Trophoblast cell (in vitro differentiated cells and primary cell): Measurements from ENCODE around the gene GRIK5.

Source experiments
- DNase-seq, 2 donors: peaks; one replicate each; pipeline ENCODE4 v3.0.0-alpha.2; 2016
- H2AFZ ChIP-seq: 2 replicates; pipeline ENCODE4 v1.6.1; 2013; ENCODE audit warnings: low read length, moderate library complexity, mild to moderate bottlenecking; ENCODE audit not compliant: insufficient read depth, poor library complexity
- H2AK5ac ChIP-seq: 2 replicates; pipeline ENCODE4 v1.6.1; 2013; ENCODE audit warnings: mild to moderate bottlenecking, low read length
- H2BK120ac ChIP-seq: 2 replicates; pipeline ENCODE4 v1.6.1; 2013; ENCODE audit warnings: low read length, mild to moderate bottlenecking, moderate library complexity; ENCODE audit not compliant: insufficient read depth, poor library complexity
- H2BK12ac ChIP-seq: 2 replicates; pipeline ENCODE4 v1.6.1; 2013; ENCODE audit warnings: mild to moderate bottlenecking, low read length, moderate library complexity
- H2BK5ac ChIP-seq: 2 replicates; pipeline ENCODE4 v1.6.1; 2013; ENCODE audit warnings: low read length, low read depth, moderate library complexity, mild to moderate bottlenecking; ENCODE audit not compliant: poor library complexity
- H3K14ac ChIP-seq: 2 replicates; pipeline ENCODE4 v1.6.1; 2013; ENCODE audit warnings: mild to moderate bottlenecking, low read length
- H3K18ac ChIP-seq: 2 replicates; pipeline ENCODE4 v1.6.1; 2013; ENCODE audit warnings: mild to moderate bottlenecking, low read length
- H3K23ac ChIP-seq: 2 replicates; pipeline ENCODE4 v1.6.1; 2013; ENCODE audit warnings: low read length
- H3K27ac ChIP-seq: 2 replicates; pipeline ENCODE4 v1.5.1; 2013; ENCODE audit warnings: low read depth, mild to moderate bottlenecking, inconsistent platforms, low read length, moderate library complexity
- H3K27me3 ChIP-seq: 2 replicates; pipeline ENCODE4 v1.6.1; 2013; ENCODE audit warnings: inconsistent platforms, mild to moderate bottlenecking, low read length, moderate library complexity; ENCODE audit not compliant: insufficient read depth
- H3K36me3 ChIP-seq, 2 experiments: 1 replicate in 1 of 2; 2 replicates in 1 of 2; pipeline ENCODE4 v1.6.1; 2013; ENCODE audit warnings: low read length in 2 of 2, mild to moderate bottlenecking in 2 of 2, moderate library complexity in 1 of 2; ENCODE audit not compliant: insufficient read depth in 2 of 2, control insufficient read depth in 1 of 2
- H3K4ac ChIP-seq: 2 replicates; pipeline ENCODE4 v1.6.1; 2013; ENCODE audit warnings: low read depth, mild to moderate bottlenecking, low read length, moderate library complexity
- H3K4me1 ChIP-seq, 2 experiments: 1 replicate in 1 of 2; 2 replicates in 1 of 2; pipeline ENCODE4 v1.6.1; 2013; ENCODE audit warnings: low read length in 2 of 2, mild to moderate bottlenecking in 2 of 2, moderate library complexity in 1 of 2; ENCODE audit not compliant: insufficient read depth in 2 of 2, control insufficient read depth in 1 of 2
- H3K4me2 ChIP-seq: 2 replicates; pipeline ENCODE4 v1.6.1; 2013; ENCODE audit warnings: inconsistent platforms, mild to moderate bottlenecking, low read length, moderate library complexity
- H3K4me3 ChIP-seq: 2 replicates; pipeline ENCODE4 v1.5.1; 2013; ENCODE audit warnings: mild to moderate bottlenecking, low read depth, low read length, inconsistent platforms
- H3K79me1 ChIP-seq: one replicate; pipeline ENCODE4 v1.6.1; 2013; ENCODE audit warnings: low read length
- H3K79me2 ChIP-seq: 2 replicates; pipeline ENCODE4 v1.6.1; 2013; ENCODE audit warnings: low read length, mild to moderate bottlenecking; ENCODE audit not compliant: control insufficient read depth, insufficient read depth, poor library complexity
- H3K9ac ChIP-seq: 2 replicates; pipeline ENCODE4 v1.6.1; 2013; ENCODE audit warnings: mild to moderate bottlenecking, low read length
- H3K9me3 ChIP-seq: 2 replicates; pipeline ENCODE4 v1.6.1; 2013; ENCODE audit warnings: low read depth, mild to moderate bottlenecking, control low read depth, inconsistent platforms, low read length; ENCODE audit not compliant: insufficient read depth
- H4K12ac ChIP-seq: 2 replicates; pipeline ENCODE4 v1.6.1; 2013; ENCODE audit warnings: low read depth, mild to moderate bottlenecking, low read length, moderate library complexity
- H4K8ac ChIP-seq: 2 replicates; pipeline ENCODE4 v1.6.1; 2013; ENCODE audit warnings: low read depth, mild to moderate bottlenecking, low read length, moderate library complexity
- H4K91ac ChIP-seq: one replicate; pipeline ENCODE4 v1.6.1; 2013; ENCODE audit warnings: low read depth, mild to moderate bottlenecking, low read length, moderate library complexity
- WGBS: extraction: QIAGEN DNeasy Blood & Tissue Kit; methylation state at CpG from one replicate; pipeline ENCODE4 v1.1.7; 2013; ENCODE audit warnings: missing lambda C conversion rate; ENCODE audit not compliant: insufficient read length, insufficient coverage; ENCODE audit errors: extremely low coverage; 5-methylcytosine and 5-hydroxymethylcytosine counted together

The GRIK5 gene

GRCh38 chr19:42111384-42111783, 41.4 kb upstream of the GRIK5 start:
- Histone ChIP-seq H2BK5ac (no peak overlapping the region), H2AFZ (no peak overlapping the region), H3K4me2 (no peak overlapping the region), H2BK12ac (no peak overlapping the region), H3K79me1 (peaks cover 2% of the 10 kb centered on the region), H3K4ac (no peak overlapping the region), H3K9me3 (peaks cover under 1% of the 10 kb centered on the region), H3K27me3 (no peaks in the 10 kb centered on the region), H4K8ac (no peak overlapping the region), H4K12ac (no peak overlapping the region), H2AK5ac (no peak overlapping the region), H3K18ac (no peak overlapping the region), H3K27ac (no peak overlapping the region), H3K79me2 (no peaks in the 10 kb centered on the region), H4K91ac (no peak overlapping the region), H3K36me3 (no peaks in the 10 kb centered on the region), H3K23ac (no peak overlapping the region), H3K9ac (no peak overlapping the region), H2BK120ac (no peak overlapping the region), H3K4me3 (no peak overlapping the region), H3K14ac (no peak overlapping the region), H3K4me1 (peaks cover 9 to 21% of the 10 kb centered on the region in 2 experiments)
- no peak for DNase-seq
- WGBS, result no CpG with 5 or more reads among the region's 1 CpG

DNA sequence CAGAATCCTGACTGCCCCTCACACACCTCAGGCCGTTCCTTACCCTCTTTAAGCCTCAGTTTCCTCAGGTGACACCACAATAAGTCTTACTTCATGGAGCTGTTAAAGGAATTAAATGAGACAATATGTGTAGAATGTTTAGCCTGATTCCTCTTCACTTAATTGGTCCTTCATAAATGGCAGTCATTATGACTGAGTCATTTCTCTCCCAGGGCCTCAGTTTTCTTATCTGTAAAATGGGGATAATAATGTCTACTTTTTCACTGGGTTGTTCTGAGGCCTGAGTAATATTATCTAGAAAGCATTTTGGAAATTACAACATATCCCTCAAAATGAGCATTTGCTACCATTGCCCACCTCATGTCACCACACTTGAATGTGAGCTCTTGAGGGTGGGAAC, 40.7 kb upstream of the GRIK5 start:
- Histone ChIP-seq H2AK5ac (no peak overlapping the region), H3K14ac (no peak overlapping the region), H4K12ac (no peak overlapping the region), H3K79me1 (peaks cover 2% of the 10 kb centered on the region), H3K23ac (no peak overlapping the region), H3K9me3 (no peaks in the 10 kb centered on the region), H4K8ac (no peak overlapping the region), H3K9ac (no peak overlapping the region), H3K4ac (no peak overlapping the region), H3K36me3 (no peaks in the 10 kb centered on the region), H2BK120ac (no peak overlapping the region), H3K18ac (no peak overlapping the region), H4K91ac (no peak overlapping the region), H2AFZ (no peak overlapping the region), H3K27ac (no peak overlapping the region), H3K27me3 (no peaks in the 10 kb centered on the region), H3K4me3 (no peak overlapping the region), H2BK5ac (no peak overlapping the region), H3K4me2 (no peak overlapping the region), H3K79me2 (no peaks in the 10 kb centered on the region), H2BK12ac (no peak overlapping the region), H3K4me1 (peaks cover 9 to 21% of the 10 kb centered on the region in 2 experiments)
- WGBS, result no CpG with 5 or more reads among the region's 1 CpG
- DNase-seq, result no peak

- Histone ChIP-seq H2AFZ (no peak overlapping the region), H2AK5ac (no peak overlapping the region), H3K4ac (no peak overlapping the region), H3K79me2 (no peaks in the 10 kb centered on the region), H3K4me2 (no peak overlapping the region), H3K27me3 (no peaks in the 10 kb centered on the region), H4K8ac (no peak overlapping the region), H3K4me3 (no peak overlapping the region), H2BK5ac (no peak overlapping the region), H3K9me3 (no peaks in the 10 kb centered on the region), H3K14ac (no peak overlapping the region), H4K91ac (no peak overlapping the region), H3K27ac (no peak overlapping the region), H3K79me1 (peaks cover 2% of the 10 kb centered on the region), H3K18ac (no peak overlapping the region), H3K4me1 (peaks cover 9 to 18% of the 10 kb centered on the region in 2 experiments), H3K36me3 (no peaks in the 10 kb centered on the region), H2BK120ac (no peak overlapping the region), H3K23ac (no peak overlapping the region), H4K12ac (no peak overlapping the region), H3K9ac (no peak overlapping the region), H2BK12ac (no peak overlapping the region)
- no peak for DNase-seq
- no CpG with 5 or more reads among the region's 3 CpGs for WGBS
These were observed 39.9 kb upstream of the GRIK5 start for GRCh38 chr19:42109896-42110295.

DNA sequence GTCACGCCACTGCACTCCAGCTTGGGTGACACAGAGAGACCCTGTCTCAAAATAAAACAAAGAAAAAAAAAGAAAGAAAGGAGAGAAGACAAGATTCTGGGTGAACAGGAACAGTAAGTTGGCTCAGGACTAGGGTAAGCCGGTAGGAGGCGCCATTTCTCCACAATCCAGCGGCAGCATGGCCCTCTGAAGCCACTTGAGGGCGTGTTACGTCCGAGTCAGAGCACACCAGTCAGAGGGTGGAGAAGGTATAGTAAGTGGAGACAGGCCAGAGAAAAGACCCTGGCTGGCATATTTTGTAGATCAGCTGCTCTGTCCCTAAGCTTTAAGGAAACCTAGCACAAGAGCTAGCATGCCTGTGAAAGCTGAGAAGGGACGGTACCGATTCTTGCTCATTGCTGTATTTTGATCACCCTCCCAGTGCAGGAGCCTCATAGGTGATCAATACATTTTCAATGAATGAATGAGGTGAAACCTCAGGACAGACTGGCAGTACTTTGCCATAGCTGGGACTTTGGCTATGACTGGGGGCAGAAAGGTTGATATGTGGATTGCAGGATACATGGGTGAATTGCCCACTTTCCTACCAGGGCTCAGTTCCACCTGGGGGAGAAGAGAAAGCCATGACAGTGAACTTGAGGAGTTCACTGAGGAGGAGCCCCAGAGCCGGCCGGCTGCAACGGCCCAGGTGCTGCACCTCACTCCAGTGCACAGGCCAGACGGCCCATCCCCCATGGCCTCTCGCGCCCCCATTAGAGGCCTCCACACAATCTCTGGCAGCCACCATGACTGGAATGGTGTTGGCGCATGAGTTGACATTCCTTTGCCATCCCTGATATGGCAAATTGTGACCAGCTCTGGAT, 38.8 kb upstream of the GRIK5 start:
- Histone ChIP-seq H3K23ac (no peak overlapping the region), H3K4ac (no peak overlapping the region), H2AFZ (no peak overlapping the region), H3K27me3 (no peaks in the 10 kb centered on the region), H2BK12ac (no peak overlapping the region), H3K4me1 (peaks cover 2 to 9% of the 10 kb centered on the region in 2 experiments), H4K8ac (no peak overlapping the region), H3K27ac (no peak overlapping the region), H3K4me3 (no peak overlapping the region), H2BK120ac (no peak overlapping the region), H4K12ac (no peak overlapping the region), H3K4me2 (no peak overlapping the region), H3K14ac (no peak overlapping the region), H3K9ac (no peak overlapping the region), H2AK5ac (no peak overlapping the region), H3K36me3 (no peaks in the 10 kb centered on the region), H3K18ac (no peak overlapping the region), H4K91ac (no peak overlapping the region), H3K79me1 (peaks cover 2% of the 10 kb centered on the region), H2BK5ac (no peak overlapping the region), H3K79me2 (no peaks in the 10 kb centered on the region), H3K9me3 (no peaks in the 10 kb centered on the region)
- WGBS, result no CpG with 5 or more reads among the region's 16 CpGs
- DNase-seq, result peak; percentile 72 to 88
